ENCODE measurements around the gene JUND.

DNA sequence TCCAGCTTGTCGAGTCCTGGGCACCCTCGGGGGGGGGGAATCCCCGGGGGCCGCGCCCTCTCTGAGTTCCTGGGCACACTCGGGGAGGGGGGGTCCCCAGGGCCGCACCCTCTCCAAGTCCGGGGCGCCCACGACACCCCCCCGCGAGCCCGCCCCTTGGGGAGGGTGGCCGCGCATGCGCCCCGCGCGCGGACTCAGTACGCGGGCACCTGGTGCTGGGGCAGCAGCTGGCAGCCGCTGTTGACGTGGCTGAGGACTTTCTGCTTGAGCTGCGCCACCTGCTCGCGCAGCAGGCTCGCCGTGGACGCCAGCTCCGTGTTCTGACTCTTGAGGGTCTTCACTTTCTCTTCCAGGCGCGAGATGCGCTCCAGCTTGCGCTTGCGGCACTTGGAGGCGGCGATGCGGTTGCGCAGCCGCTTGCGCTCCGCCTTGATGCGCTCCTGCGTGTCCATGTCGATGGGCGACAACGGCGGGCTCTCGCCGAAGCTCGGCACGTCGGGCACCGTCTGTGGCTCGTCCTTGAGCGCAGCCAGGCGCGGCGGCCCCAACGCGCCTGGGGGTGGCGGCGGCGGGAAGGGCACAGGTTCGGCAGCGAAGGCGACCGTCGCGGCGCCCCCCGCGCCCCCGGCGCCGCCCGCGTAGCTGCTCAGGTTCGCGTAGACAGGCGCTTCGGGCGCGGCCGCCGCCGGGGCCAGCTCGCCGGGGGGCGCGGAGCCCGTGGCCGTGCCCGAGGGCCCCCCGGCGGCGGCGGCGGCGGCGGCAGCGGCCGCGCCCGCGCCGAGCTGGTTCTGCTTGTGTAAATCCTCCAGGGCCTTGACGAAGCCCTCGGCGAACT lies 958 bp downstream of the JUND start:
- TF ChIP-seq, protein P1, sequence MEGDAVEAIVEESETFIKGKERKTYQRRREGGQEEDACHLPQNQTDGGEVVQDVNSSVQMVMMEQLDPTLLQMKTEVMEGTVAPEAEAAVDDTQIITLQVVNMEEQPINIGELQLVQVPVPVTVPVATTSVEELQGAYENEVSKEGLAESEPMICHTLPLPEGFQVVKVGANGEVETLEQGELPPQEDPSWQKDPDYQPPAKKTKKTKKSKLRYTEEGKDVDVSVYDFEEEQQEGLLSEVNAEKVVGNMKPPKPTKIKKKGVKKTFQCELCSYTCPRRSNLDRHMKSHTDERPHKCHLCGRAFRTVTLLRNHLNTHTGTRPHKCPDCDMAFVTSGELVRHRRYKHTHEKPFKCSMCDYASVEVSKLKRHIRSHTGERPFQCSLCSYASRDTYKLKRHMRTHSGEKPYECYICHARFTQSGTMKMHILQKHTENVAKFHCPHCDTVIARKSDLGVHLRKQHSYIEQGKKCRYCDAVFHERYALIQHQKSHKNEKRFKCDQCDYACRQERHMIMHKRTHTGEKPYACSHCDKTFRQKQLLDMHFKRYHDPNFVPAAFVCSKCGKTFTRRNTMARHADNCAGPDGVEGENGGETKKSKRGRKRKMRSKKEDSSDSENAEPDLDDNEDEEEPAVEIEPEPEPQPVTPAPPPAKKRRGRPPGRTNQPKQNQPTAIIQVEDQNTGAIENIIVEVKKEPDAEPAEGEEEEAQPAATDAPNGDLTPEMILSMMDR (optimal IDR thresholded peaks at IDR 0.05 in 1 of 3, IDR thresholded peaks at IDR 0.05 in 1 of 3, conservative IDR thresholded peaks at IDR 0.05 in 1 of 3; ENCODE audit: extremely low read depth in 1 of 3, insufficient read depth in 2 of 3, low read length in 3 of 3): no peak
- TF ChIP-seq EZH2 (IDR thresholded peaks at IDR 0.05; ENCODE audit: low read length): no peak
